ENCODE results near the gene ZMAT2.
"Not testable (repeated sequence)": the region's sequence is repeated elsewhere in the genome, so short reads cannot be mapped to it uniquely, and the experiment has no call there.

ZMAT2 gene

GRCh38 chr5:140710899-140711552, 10.8 kb downstream of the ZMAT2 start:
- DNase-seq: peak; percentile 86 to 91

GRCh38 chr5:140711794-140712193, 11.5 kb downstream of the ZMAT2 start:
- DNase-seq: no peak

GRCh38 chr5:140713562-140714094, 13.4 kb downstream of the ZMAT2 start:
- DNase-seq: no peak

GRCh38 chr5:140716238-140716637, 16.0 kb downstream of the ZMAT2 start:
- DNase-seq: not testable (repeated sequence)

- DNase-seq: no peak
These were observed 18.0 kb downstream of the ZMAT2 start for GRCh38 chr5:140718266-140718592.

GRCh38 chr5:140720738-140721137, 20.5 kb downstream of the ZMAT2 start:
- DNase-seq: not testable (repeated sequence)

- DNase-seq: peak in 1 of 2 experiments; percentile 3
These were observed 21.1 kb downstream of the ZMAT2 start for GRCh38 chr5:140721395-140721794.

GRCh38 chr5:140725799-140726471, 25.7 kb downstream of the ZMAT2 start:
- no peak for DNase-seq

- no peak for DNase-seq
These were observed 32.9 kb downstream of the ZMAT2 start for GRCh38 chr5:140733098-140733497.

- peak; percentile 6 to 55 for DNase-seq
These were observed 34.1 kb downstream of the ZMAT2 start for GRCh38 chr5:140734354-140734753.

- no peak for DNase-seq
These were observed 37.2 kb downstream of the ZMAT2 start for GRCh38 chr5:140737486-140737885.

GRCh38 chr5:140741967-140742366, 41.7 kb downstream of the ZMAT2 start:
- DNase-seq: no peak

- DNase-seq: no peak
These were observed 53.3 kb downstream of the ZMAT2 start for GRCh38 chr5:140753561-140753960.

All from NCI-H526 (cell line).